Fibroblast of pulmonary artery (primary cell): ENCODE measurements around the gene FRS3.

Experiments
- DNase-seq: peaks from one replicate; pipeline ENCODE4 v3.0.0-alpha.2; 2010; ENCODE audit warnings: low read depth
- H3K4me3 ChIP-seq: replicated peaks from 2 replicates; pipeline ENCODE4 v1.5.1; 2011; ENCODE audit warnings: low read depth, mild to moderate bottlenecking, control low read depth, low read length, moderate library complexity
- CTCF ChIP-seq: IDR thresholded peaks from 2 replicates; pipeline ENCODE4 v1.5.1; 2011; ENCODE audit warnings: mild to moderate bottlenecking, control low read depth, low read length, inconsistent platforms; ENCODE audit errors: missing control alignments

The FRS3 gene

GRCh38 chr6:41790045-41790444, 10.3 kb upstream of the FRS3 start:
- no peak for DNase-seq
- no peak for TF ChIP-seq CTCF

GRCh38 chr6:41789390-41789724, 9.7 kb upstream of the FRS3 start:
- no peak overlapping the region for H3K4me3 ChIP-seq
- TF ChIP-seq CTCF = no peak
- no peak for DNase-seq

More at GRCh38 chr6:41790045-41790444, 10.3 kb upstream of the FRS3 start:
- no peak overlapping the region for H3K4me3 ChIP-seq

- peak within 1 kb of the TSS; percentile 100 for H3K4me3 ChIP-seq
- DNase-seq = peak; percentile 96
- TF ChIP-seq CTCF = peak; percentile 57
These were observed 7.7 kb upstream of the FRS3 start, which contains the start of gene TOMM6 for GRCh38 chr6:41787219-41787917. TOMM6 (plus strand) TSS chr6:41787694; CDS start chr6:41787698, 4 bp downstream.

GRCh38 chr6:41786451-41787218, 6.9 kb upstream of the FRS3 start:
- DNase-seq = peak; percentile 73
- peak; percentile 23 for TF ChIP-seq CTCF
- H3K4me3 ChIP-seq = peak overlapping the region; percentile 100

- H3K4me3 ChIP-seq = peak overlapping the region; percentile 100
- peak; percentile 29 for DNase-seq
These were observed 6.2 kb upstream of the FRS3 start for GRCh38 chr6:41785689-41786450.

GRCh38 chr6:41785254-41785653, 5.6 kb upstream of the FRS3 start:
- no peak for TF ChIP-seq CTCF
- no peak for DNase-seq
- H3K4me3 ChIP-seq = no peak overlapping the region

More at GRCh38 chr6:41785689-41786450, 6.2 kb upstream of the FRS3 start:
- TF ChIP-seq CTCF = no peak
